Measurements from ENCODE around the gene EPHA3. TPM values are rescaled to one million over a fixed set of nuclear protein-coding genes. Genes with fewer than 3 reads are reported as not detected.

The EPHA3 gene
- total and polyA plus RNA-seq, 2 donors (not counting 3 experiments of a cell fraction or from before 2014, with no cell fraction given): not detected

DNA sequence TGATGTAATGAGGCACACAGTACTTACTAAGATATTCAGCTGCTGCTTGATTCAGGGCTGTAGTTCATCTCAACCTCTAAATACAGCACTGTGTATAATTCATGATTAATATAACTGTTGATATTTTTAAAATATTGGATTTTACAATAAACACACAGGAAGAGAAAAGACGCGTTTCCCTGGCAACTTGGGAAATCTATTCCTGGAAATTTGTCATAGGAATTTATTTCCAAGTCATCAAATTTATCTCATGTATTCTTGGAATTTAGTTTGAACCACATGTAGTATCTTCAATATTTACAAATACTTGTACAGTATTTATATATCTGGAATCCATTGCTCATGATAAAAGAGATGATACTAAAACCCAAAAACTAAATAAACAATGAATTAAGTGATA lies 30.6 kb downstream of the EPHA3 start:
- DNase-seq (ENCODE audit: low read depth, low spot score) (no peak), FAIRE-seq (no peak)
- Histone ChIP-seq H3K79me2 (ENCODE audit: control insufficient read depth, insufficient read depth, low read length) (no peaks in the 10 kb centered on the region), H4K20me1 (replicated peaks; ENCODE audit: control insufficient read depth, extremely low read depth, insufficient read depth, low read length) (no peaks in the 10 kb centered on the region), H3K4me3 (replicated peaks in 1 of 3; ENCODE audit: insufficient read depth in 1 of 3, low read depth in 1 of 3, low read length in 3 of 3) (no peak overlapping the region), H3K27me3 (ENCODE audit: control insufficient read depth in 2 of 2, insufficient read depth in 2 of 2, low read length in 2 of 2) (no peaks in the 10 kb centered on the region), H3K9me3 (replicated peaks; ENCODE audit: control insufficient read depth, insufficient read depth, low read length) (no peaks in the 10 kb centered on the region), H3K9me1 (replicated peaks; ENCODE audit: control insufficient read depth, extremely low read depth, insufficient read depth, low read length) (no peaks in the 10 kb centered on the region), H3K4me2 (ENCODE audit: insufficient read depth, low read length) (no peak overlapping the region), H3K4me1 (ENCODE audit: control insufficient read depth, extremely low read depth, insufficient read depth, low read length) (no peaks in the 10 kb centered on the region), H3K9ac (replicated peaks; ENCODE audit: extremely low read depth, insufficient read depth, low read length) (no peak overlapping the region), H2AFZ (ENCODE audit: low read depth, low read length) (no peak overlapping the region), H3K36me3 (ENCODE audit: control insufficient read depth in 2 of 2, extremely low read depth in 1 of 2, insufficient read depth in 2 of 2, low read length in 2 of 2) (no peaks in the 10 kb centered on the region), H3K27ac (ENCODE audit: insufficient read depth, low read depth, low read length) (no peak overlapping the region)
- ChIA-PET POLR2A (no interaction called here), CTCF (no interaction called here)
- dilution Hi-C loops (cut with MboI; ENCODE audit: extremely low pct_ligation_motif_present, low sequenced_read_pairs): no loop called here
- intact Hi-C loops (cut with micrococcal nuclease): no loop called here
- BruUV-seq (replicated peaks): no TSS peak
- TF ChIP-seq JUN (IDR thresholded peaks at IDR 0.05; ENCODE audit: borderline replicate concordance, insufficient read depth, insufficient read length, low read depth) (no peak), FOS (IDR thresholded peaks at IDR 0.05; ENCODE audit: borderline replicate concordance, insufficient read depth, low read length) (no peak), POLR2A (IDR thresholded peaks at IDR 0.05; ENCODE audit: low read depth, low read length) (no peak), GATA2 (IDR thresholded peaks at IDR 0.05; ENCODE audit: insufficient read depth, insufficient read length, low read depth, low read length) (no peak), EZH2 (IDR thresholded peaks at IDR 0.05; ENCODE audit: borderline replicate concordance, low read depth, low read length, severe bottlenecking) (no peak), POLR2AphosphoS5 (IDR thresholded peaks at IDR 0.05; ENCODE audit: insufficient read depth, low read depth, low read length) (no peak), MAX (IDR thresholded peaks at IDR 0.05; ENCODE audit: insufficient read depth, insufficient read length) (no peak), MYC (IDR thresholded peaks at IDR 0.05; ENCODE audit: low read depth, low read length) (no peak)
- TF ChIP-seq, protein P1, sequence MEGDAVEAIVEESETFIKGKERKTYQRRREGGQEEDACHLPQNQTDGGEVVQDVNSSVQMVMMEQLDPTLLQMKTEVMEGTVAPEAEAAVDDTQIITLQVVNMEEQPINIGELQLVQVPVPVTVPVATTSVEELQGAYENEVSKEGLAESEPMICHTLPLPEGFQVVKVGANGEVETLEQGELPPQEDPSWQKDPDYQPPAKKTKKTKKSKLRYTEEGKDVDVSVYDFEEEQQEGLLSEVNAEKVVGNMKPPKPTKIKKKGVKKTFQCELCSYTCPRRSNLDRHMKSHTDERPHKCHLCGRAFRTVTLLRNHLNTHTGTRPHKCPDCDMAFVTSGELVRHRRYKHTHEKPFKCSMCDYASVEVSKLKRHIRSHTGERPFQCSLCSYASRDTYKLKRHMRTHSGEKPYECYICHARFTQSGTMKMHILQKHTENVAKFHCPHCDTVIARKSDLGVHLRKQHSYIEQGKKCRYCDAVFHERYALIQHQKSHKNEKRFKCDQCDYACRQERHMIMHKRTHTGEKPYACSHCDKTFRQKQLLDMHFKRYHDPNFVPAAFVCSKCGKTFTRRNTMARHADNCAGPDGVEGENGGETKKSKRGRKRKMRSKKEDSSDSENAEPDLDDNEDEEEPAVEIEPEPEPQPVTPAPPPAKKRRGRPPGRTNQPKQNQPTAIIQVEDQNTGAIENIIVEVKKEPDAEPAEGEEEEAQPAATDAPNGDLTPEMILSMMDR (IDR thresholded peaks at IDR 0.05; ENCODE audit: extremely low read depth in 1 of 2, insufficient read depth in 1 of 2, low read depth in 1 of 2, low read length in 2 of 2): no peak
